Endothelial cell of hepatic sinusoid (primary cell): ENCODE results near the gene CALML4.

ENCODE experiments used
- in situ Hi-C: cut with HindIII; loops from 2 replicates; pipeline ENCODE4 v1.10.0; 2017; ENCODE audit warnings: low sequenced_read_pairs

CALML4 gene

GRCh38 chr15:68151277-68151676, 53.9 kb downstream of the CALML4 start:
- in situ Hi-C loops = no loop called here

GRCh38 chr15:68150187-68150586, 54.9 kb downstream of the CALML4 start:
- in situ Hi-C loops = no loop called here

GRCh38 chr15:68149059-68149458, 56.1 kb downstream of the CALML4 start:
- in situ Hi-C loops = no loop called here

- in situ Hi-C loops = no loop called here
These were observed 57.1 kb downstream of the CALML4 start for GRCh38 chr15:68148039-68148438.

GRCh38 chr15:68145706-68146105, 59.4 kb downstream of the CALML4 start:
- in situ Hi-C loops = no loop called here

- in situ Hi-C loops = no loop called here
These were observed 61.3 kb downstream of the CALML4 start for GRCh38 chr15:68143785-68144184.

- in situ Hi-C loops = no loop called here
These were observed 62.0 kb downstream of the CALML4 start for GRCh38 chr15:68143129-68143528.
